ENCODE data around the gene SPATS2.

GRCh38 chr12:49536526-49537071 is 169.3 kb downstream of the SPATS2 start:
- no peak for TF ChIP-seq CTCF (IDR thresholded peaks at IDR 0.05)
- no peak for TF ChIP-seq EZH2 (IDR thresholded peaks at IDR 0.05)
- TF ChIP-seq EZH2phosphoT487 (IDR thresholded peaks at IDR 0.05) = no peak
